HG03066 (cell line): Measurements from ENCODE around the gene PCDHA3.
"Not testable (repeated sequence)": the region's sequence is repeated elsewhere in the genome, so short reads cannot be mapped to it uniquely, and the experiment has no call there.

ENCODE experiments used
- ATAC-seq: cut with Tn5 transposase; IDR thresholded peaks from one replicate; pipeline ENCODE4 v1.9.1; 2021; ENCODE audit warnings: low read depth; ENCODE audit not compliant: unreplicated experiment

Gene PCDHA3

GRCh38 chr5:140800816-140801493, at the start of gene PCDHA3:
Gene PCDHA3, plus strand, starts transcription at chr5:140801057.
- ATAC-seq, result no peak

GRCh38 chr5:140753561-140753960, 47.3 kb upstream of the PCDHA3 start:
- ATAC-seq, result no peak

GRCh38 chr5:140764177-140764973, 36.5 kb upstream of the PCDHA3 start:
- no peak for ATAC-seq

GRCh38 chr5:140767444-140767843, 33.4 kb upstream of the PCDHA3 start:
- no peak for ATAC-seq

- no peak for ATAC-seq
Measured at GRCh38 chr5:140780512-140780911, 20.3 kb upstream of the PCDHA3 start.

DNA sequence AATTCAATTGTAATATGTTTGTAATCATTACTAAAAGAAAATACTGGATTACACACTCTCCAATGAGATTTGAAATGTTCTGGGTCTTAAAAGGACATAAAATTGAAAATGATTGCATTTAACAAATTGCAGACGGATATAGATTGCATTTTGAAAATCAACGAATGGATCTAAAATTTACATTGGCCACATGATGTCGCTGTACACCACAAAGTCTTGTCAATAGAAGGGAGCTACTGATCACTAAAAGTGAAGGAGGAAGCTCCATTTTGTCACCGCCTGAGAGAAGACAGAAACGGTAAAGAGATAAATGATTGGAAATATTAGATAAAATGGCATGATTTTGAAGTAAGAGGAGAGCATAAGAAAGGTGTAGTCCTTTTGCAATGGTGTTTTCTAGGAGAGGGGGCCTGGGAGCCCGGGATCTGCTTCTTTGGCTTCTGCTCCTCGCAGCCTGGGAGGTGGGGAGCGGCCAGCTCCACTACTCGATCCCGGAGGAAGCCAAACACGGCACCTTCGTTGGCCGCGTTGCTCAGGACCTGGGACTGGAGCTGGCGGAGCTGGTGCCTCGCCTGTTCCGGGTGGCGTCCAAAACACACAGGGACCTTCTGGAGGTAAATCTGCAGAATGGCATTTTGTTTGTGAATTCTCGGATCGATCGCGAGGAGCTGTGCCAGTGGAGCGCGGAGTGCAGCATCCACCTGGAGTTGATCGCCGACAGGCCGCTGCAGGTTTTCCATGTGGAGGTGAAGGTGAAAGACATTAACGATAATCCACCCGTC, 14.8 kb upstream of the PCDHA3 start, which contains the start of gene PCDHA1:
TSS of gene PCDHA1 (plus strand) at position 236 of the 782 bp plus-strand sequence.
- ATAC-seq, result no peak

- ATAC-seq, result not testable (repeated sequence)
Measured at GRCh38 chr5:140787422-140787821, 13.4 kb upstream of the PCDHA3 start.

DNA sequence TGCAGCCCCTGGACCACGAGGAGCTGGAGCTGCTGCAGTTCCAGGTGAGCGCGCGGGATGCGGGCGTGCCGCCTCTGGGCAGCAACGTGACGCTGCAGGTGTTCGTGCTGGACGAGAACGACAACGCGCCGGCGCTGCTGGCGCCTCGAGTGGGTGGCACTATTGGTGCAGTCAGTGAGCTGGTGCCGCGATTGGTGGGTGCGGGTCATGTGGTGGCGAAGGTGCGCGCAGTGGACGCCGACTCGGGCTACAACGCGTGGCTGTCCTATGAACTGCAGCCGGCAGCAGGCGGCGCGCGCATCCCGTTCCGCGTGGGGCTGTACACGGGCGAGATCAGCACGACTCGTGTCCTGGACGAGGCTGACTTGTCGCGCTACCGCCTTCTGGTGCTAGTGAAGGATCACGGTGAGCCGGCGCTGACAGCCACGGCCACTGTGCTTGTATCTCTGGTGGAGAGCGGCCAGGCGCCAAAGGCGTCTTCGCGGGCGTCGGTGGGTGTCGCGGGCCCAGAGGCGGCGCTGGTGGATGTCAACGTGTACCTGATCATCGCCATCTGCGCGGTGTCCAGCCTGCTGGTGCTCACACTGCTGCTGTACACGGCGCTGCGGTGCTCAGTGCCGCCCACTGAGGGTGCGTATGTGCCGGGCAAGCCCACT, 12.9 kb upstream of the PCDHA3 start:
- ATAC-seq, result not testable (repeated sequence)

DNA sequence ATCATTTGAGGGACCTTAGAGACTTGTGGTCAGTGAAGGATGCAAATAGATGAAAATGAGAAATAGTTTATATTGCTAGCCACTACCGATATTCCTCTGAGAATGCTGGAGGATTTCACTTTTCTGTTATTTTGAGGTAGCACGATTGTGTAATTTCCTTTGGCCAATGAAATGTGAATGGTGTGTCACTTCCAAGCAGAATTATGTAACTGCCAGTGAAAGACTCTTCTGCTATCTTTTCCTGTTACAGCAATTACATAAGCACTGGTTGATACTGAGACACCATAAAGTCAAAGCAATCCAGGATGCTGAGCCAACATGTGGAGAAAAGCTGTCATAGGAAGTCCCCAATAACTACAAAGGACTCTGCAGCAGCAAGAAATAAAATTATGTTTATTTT, 9.8 kb upstream of the PCDHA3 start:
- ATAC-seq, result no peak

- no peak for ATAC-seq
Measured at GRCh38 chr5:140794595-140795258, 6.1 kb upstream of the PCDHA3 start, which contains the start of gene PCDHA2. Gene PCDHA2, plus strand, starts transcription at chr5:140794852.

DNA sequence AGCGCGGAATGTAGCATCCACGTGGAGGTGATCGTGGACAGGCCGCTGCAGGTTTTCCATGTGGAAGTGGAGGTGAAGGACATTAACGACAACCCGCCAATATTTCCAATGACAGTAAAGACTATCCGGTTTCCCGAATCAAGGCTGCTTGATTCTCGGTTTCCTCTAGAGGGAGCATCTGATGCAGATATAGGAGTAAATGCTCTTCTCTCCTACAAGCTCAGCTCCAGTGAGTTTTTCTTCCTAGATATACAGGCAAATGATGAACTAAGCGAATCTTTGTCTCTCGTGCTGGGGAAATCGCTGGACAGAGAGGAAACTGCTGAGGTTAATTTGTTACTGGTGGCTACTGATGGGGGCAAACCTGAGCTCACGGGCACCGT, 5.6 kb upstream of the PCDHA3 start:
- no peak for ATAC-seq

DNA sequence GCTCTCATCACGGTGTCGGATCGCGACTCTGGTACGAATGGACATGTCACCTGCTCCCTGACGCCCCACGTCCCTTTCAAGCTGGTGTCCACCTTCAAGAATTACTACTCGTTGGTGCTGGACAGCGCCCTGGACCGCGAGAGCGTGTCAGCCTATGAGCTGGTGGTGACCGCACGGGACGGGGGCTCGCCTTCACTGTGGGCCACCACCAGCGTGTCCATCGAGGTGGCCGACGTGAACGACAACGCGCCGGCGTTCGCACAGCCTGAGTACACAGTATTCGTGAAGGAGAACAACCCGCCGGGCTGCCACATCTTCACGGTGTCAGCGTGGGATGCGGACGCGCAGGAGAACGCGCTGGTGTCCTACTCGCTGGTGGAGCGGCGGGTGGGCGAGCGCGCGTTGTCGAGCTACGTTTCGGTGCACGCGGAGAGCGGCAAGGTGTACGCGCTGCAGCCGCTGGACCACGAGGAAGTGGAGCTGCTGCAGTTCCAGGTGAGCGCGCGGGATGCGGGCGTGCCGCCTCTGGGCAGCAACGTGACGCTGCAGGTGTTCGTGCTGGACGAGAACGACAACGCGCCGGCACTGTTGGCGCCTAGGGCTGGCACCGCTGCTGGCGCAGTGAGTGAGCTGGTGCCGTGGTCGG, 4.7 kb upstream of the PCDHA3 start:
- not testable (repeated sequence) for ATAC-seq

DNA sequence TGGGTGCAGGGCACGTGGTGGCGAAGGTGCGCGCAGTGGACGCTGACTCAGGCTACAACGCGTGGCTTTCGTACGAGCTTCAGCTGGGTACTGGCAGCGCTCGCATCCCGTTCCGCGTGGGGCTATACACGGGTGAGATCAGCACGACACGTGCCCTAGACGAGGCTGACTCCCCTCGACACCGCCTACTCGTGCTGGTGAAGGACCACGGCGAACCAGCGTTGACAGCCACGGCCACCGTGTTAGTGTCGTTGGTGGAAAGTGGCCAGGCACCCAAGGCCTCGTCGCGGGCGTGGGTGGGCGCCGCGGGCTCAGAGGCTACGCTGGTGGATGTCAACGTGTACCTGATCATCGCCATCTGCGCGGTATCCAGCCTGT, 4.2 kb upstream of the PCDHA3 start:
- no peak for ATAC-seq

GRCh38 chr5:140801494-140801841, 611 bp downstream of the PCDHA3 start:
- ATAC-seq, result no peak

- ATAC-seq, result not testable (repeated sequence)
Measured at GRCh38 chr5:140802381-140802780, 1.5 kb downstream of the PCDHA3 start.

DNA sequence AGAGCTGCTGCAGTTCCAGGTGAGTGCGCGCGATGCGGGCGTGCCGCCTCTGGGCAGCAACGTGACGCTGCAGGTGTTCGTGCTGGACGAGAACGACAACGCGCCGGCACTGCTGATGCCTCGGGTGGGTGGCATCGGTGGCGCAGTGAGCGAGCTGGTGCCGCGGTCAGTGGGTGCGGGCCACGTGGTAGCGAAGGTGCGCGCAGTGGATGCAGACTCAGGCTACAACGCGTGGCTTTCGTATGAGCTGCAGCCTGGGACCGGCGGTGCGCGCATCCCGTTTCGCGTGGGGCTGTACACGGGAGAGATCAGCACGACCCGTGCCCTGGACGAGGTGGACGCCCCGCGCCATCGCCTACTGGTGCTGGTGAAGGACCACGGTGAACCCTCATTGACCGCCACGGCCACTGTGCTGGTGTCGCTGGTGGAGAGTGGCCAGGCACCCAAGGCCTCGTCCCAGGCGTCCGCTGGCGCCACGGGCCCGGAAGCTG, 2.0 kb downstream of the PCDHA3 start:
- no peak for ATAC-seq

- no peak for ATAC-seq
Measured at GRCh38 chr5:140806834-140807775, 6.2 kb downstream of the PCDHA3 start, which contains the start of gene PCDHA4. Gene PCDHA4, plus strand, starts transcription at chr5:140807068.

GRCh38 chr5:140808241-140808888, 7.5 kb downstream of the PCDHA3 start:
- not testable (repeated sequence) for ATAC-seq
